GM18498 (cell line): ENCODE data around the gene TPD52L2.
"Not testable (repeated sequence)": the region's sequence is repeated elsewhere in the genome, so short reads cannot be mapped to it uniquely, and the experiment has no call there.

Source experiments
- ATAC-seq: cut with Tn5 transposase; IDR thresholded peaks from one replicate; pipeline ENCODE4 v1.9.1; 2021; ENCODE audit warnings: mild to moderate bottlenecking, moderate library complexity; ENCODE audit not compliant: unreplicated experiment

TPD52L2 gene

GRCh38 chr20:63878899-63879663 is 14.0 kb downstream of the TPD52L2 start:
- ATAC-seq: no peak

GRCh38 chr20:63880901-63881300 is 15.8 kb downstream of the TPD52L2 start:
- ATAC-seq: not testable (repeated sequence)

- ATAC-seq: no peak
Measured at GRCh38 chr20:63881451-63882226, 16.6 kb downstream of the TPD52L2 start.

GRCh38 chr20:63882257-63883200 is 17.5 kb downstream of the TPD52L2 start:
- ATAC-seq: no peak

GRCh38 chr20:63883201-63883593 is 18.1 kb downstream of the TPD52L2 start:
- ATAC-seq: no peak

- ATAC-seq: no peak
Measured at GRCh38 chr20:63884506-63885263, 19.6 kb downstream of the TPD52L2 start.

GRCh38 chr20:63885264-63886053 is 20.4 kb downstream of the TPD52L2 start:
- no peak for ATAC-seq

GRCh38 chr20:63886054-63886419 is 21.0 kb downstream of the TPD52L2 start:
- ATAC-seq: no peak

GRCh38 chr20:63886921-63887320 is 21.9 kb downstream of the TPD52L2 start:
- ATAC-seq: no peak

- ATAC-seq: no peak
Measured at GRCh38 chr20:63889241-63890200, 24.5 kb downstream of the TPD52L2 start.

GRCh38 chr20:63890201-63890576 is 25.1 kb downstream of the TPD52L2 start:
- no peak for ATAC-seq

- no peak for ATAC-seq
Measured at GRCh38 chr20:63890616-63891015, 25.5 kb downstream of the TPD52L2 start.

- ATAC-seq: no peak
Measured at GRCh38 chr20:63891061-63892002, 26.3 kb downstream of the TPD52L2 start.

- no peak for ATAC-seq
Measured at GRCh38 chr20:63892402-63892801, 27.3 kb downstream of the TPD52L2 start.

GRCh38 chr20:63893999-63894357 is 28.9 kb downstream of the TPD52L2 start:
- ATAC-seq: no peak

GRCh38 chr20:63894358-63895201 is 29.5 kb downstream of the TPD52L2 start, which contains the start of gene DNAJC5:
TSS of gene DNAJC5 (plus strand) at chr20:63895126. CDS start at chr20:63928346, 33,220 bp downstream.
- ATAC-seq: peak; percentile 85
